IPS-11a (cell line): Measurements from ENCODE around the gene TRAF4.

Source experiments
- H3K4me3 ChIP-seq: one replicate; pipeline ENCODE4 v1.5.1; 2013; ENCODE audit warnings: low read depth, low read length, control low read depth

Gene TRAF4

GRCh38 chr17:28745786-28746411 is 2.1 kb downstream of the TRAF4 start:
- peak overlapping the region; percentile 96 for H3K4me3 ChIP-seq

GRCh38 chr17:28746611-28747050 is 2.8 kb downstream of the TRAF4 start:
- no peak overlapping the region for H3K4me3 ChIP-seq

DNA sequence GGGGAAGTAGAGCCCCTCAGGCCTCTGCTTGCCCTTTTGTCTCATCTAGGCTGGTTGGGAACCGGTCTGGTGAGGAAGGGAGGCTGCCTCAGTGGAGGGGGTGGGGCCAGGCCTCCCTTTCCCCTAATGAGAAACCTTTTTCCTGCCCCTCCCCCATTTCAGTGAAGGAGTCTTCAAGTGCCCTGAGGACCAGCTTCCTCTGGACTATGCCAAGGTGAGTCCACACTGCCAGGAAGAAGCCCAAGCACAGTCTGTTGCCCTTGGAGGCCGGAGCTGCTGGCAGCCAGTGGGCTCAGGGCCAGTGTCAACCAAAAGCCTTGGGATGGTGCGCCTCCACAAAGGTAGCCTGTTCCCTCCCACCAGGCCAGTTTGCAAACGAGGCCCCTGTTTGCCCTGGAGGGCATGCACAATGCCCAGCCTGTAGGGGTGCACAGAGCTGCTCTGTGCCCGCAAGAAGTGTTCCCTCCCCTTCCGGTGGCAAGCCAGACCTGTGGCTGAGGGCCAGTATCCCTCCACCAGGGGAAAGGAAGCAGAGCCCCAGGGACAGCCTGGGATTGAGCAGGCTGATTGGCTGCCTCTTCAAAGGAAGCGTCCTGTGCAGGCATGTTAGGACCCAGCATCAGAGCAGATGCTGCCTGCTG is 3.4 kb downstream of the TRAF4 start:
- no peak overlapping the region for H3K4me3 ChIP-seq

DNA sequence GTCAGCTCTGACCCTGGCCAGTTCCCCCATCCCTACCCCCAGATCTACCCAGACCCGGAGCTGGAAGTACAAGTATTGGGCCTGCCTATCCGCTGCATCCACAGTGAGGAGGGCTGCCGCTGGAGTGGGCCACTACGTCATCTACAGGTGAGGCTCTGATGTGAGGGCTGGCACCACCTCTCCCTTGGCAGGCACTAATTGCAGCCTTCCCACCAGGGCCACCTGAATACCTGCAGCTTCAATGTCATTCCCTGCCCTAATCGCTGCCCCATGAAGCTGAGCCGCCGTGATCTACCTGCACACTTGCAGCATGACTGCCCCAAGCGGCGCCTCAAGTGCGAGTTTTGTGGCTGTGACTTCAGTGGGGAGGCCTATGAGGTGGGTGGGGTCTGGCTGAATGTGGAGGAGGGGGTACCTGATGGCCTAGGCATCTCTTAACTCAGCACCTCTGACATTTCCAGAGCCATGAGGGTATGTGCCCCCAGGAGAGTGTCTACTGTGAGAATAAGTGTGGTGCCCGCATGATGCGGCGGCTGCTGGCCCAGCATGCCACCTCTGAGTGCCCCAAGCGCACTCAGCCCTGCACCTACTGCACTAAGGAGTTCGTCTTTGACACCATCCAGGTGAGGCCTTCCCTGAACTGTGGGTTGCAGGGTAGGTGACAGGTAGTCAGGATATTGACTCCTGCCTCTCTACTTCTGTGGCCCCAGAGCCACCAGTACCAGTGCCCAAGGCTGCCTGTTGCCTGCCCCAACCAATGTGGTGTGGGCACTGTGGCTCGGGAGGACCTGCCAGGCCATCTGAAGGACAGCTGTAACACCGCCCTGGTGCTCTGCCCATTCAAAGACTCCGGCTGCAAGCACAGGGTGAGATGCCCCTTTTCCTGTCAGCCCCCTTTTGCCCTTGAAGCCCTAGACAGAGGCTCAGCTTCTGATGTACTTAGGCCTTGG is 4.3 kb downstream of the TRAF4 start:
- H3K4me3 ChIP-seq = no peak overlapping the region

- H3K4me3 ChIP-seq = no peak overlapping the region
Measured at GRCh38 chr17:28748852-28749515, 5.2 kb downstream of the TRAF4 start.

GRCh38 chr17:28749516-28750177 is 5.8 kb downstream of the TRAF4 start:
- no peak overlapping the region for H3K4me3 ChIP-seq

DNA sequence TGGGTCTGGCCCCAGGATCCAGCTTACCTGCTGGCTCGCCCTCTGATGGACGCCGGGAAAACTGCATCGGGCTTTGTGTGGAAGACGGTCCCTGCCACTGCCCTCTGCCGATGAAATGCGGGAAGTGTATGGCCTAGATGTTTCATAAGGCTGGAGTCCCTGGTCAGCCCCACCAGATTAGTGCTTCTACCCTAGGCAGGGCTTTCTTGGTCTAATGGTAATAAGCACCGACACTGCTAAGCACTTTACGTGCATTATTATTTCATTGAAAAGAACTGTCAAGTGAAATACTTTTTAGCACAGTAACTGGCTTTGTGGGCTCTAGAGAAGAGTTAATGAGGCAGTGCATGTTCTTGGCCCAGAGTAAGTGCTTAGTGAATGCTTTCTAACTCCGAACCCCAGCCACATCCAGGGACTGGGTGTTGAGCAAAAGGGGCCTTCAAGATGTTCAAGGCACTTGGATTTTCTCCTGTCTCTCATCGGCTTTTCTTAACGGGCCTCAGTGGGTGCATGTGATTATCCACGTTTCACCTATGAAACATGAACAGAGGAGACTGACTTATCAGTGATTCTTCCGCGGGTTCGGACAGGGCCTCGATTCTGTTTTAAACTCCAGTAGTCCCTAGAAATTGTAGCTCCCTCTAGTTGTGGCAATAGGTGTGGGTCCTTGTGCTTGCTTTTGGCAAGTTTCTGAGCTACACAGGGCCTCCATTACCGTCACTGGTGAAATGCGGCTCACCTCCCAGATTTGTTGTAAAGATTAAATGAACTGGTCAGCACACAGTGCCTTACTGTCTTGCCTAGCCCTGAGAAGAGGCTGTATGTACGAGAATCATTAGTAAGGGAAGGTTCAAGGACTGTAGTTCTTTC is 6.6 kb downstream of the TRAF4 start:
- H3K4me3 ChIP-seq = no peak overlapping the region

DNA sequence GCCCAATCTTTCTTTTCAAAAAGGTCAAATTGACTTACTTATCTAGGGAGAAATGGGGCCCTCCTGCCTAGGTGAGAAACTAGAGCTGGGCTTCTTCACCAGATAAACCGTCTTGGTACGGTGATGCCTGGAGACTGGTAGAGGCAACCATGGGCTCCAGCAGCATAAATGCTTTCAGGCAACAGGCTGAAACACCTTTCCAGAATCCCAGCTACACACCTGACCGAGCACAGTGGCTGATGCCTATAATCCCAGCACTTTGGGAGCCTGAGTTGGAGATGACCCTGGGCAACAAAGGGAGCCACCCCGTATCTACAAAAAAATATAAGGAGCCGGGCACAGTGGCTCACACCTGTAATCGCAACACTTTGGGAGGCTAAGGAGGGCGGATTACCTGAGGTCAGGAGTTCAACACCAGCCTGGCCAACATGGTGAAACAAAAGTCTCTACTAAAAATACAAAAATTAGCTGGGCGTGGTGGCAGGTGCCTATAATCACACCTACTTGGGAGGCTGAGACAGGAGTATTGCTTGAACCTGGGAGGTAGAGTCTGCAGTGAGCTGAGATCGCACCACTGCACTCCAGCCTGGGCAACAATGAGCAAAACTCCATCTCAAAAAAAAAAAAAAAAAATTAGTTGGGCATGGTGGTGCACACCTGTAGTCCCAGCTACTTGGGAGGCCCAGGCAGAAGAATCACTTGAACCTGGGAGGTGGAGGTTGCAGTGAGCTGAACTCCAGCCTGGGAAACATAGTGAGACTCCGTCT is 8.0 kb downstream of the TRAF4 start:
- no peak overlapping the region for H3K4me3 ChIP-seq

GRCh38 chr17:28755486-28755885 is 11.7 kb downstream of the TRAF4 start:
- no peak overlapping the region for H3K4me3 ChIP-seq

- H3K4me3 ChIP-seq = no peak overlapping the region
Measured at GRCh38 chr17:28756049-28756804, 12.4 kb downstream of the TRAF4 start.

GRCh38 chr17:28758411-28759121 is 14.8 kb downstream of the TRAF4 start:
- H3K4me3 ChIP-seq = no peak overlapping the region

DNA sequence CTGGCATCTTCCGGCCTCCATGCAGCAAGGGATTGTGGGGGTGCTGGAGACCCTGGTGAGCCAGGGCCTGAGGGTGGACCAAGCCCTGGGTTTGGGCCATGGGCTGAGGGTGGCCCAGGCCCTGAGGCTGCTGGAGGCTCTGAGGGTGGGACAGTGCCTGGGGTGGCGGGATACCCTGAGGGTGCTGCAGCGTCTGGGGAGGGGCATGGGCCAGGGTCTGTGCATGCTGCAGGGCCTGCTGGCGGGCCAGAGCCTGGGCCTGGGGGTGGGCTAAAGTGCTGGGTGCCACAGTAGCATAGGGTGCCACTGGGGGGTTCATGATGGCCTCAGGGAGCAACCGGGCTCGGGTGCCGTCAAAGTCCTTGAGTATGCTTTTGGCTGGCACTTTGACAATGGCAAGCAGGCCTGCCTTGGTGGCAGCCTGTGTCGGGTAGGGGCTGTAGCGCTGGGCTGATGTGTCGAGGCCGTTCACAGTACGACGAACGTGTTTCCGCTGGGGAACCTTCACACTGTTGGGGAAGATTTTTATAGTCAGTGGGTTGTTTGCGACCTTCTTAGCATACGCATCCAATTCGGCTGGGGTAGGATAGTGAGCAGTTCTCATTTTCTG is 15.6 kb downstream of the TRAF4 start:
- H3K4me3 ChIP-seq = no peak overlapping the region

- H3K4me3 ChIP-seq = no peak overlapping the region
Measured at GRCh38 chr17:28760601-28761562, 17.1 kb downstream of the TRAF4 start.

DNA sequence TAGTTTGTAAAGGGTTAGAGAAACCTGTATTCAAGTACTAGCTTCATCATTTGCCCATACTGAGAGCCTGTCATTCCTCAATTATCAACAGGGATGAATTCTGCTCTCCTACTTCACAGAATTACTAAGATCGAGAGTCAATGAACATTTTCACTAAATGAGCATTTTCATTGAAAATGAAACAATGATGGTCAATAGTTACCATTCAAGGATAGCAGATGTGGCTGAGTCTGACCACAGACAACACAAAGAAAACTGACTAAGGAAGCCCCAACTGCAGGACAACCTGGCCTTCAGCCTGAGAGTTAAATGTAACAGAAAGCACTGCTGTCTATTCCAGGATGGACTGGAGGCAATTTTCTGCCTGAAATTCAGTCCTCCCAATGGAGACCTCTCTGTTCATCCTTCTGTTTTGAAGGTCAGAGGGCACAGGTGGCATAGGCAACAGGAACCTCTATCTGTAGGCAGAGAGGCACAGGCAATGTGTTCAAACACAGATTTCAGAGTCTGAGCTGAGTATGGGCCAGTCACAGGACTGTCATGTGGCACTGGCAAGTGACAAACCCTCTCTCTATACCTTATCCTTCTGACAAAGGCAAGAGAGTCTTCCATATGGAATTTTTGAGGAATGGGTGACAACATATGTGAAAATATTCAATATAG is 19.5 kb downstream of the TRAF4 start:
- H3K4me3 ChIP-seq = no peak overlapping the region

- no peak overlapping the region for H3K4me3 ChIP-seq
Measured at GRCh38 chr17:28763804-28764266, 20.0 kb downstream of the TRAF4 start.
